ENCODE results near the gene UBE2N.
"Not testable (repeated sequence)": the region's sequence is repeated elsewhere in the genome, so short reads cannot be mapped to it uniquely, and the experiment has no call there.

Gene UBE2N

GRCh38 chr12:93413064-93413463 is 28.7 kb downstream of the UBE2N start:
- peaks cover 7% of the 10 kb centered on the region for H3K36me3 ChIP-seq (ENCODE audit: control insufficient read depth, insufficient read depth, low read length)
- 94 to 95% methylated on average over 3 of the region's 3 CpGs for WGBS, 2 experiments
- H3K4me1 ChIP-seq (ENCODE audit: control insufficient read depth, insufficient read depth, low read length), result no peaks in the 10 kb centered on the region
- no peak overlapping the region for H3K4me3 ChIP-seq (ENCODE audit: insufficient read depth, low read depth, low read length)
- no peak overlapping the region for H3K27ac ChIP-seq (ENCODE audit: insufficient read depth, low read depth, low read length, poor library complexity, severe bottlenecking)
- H3K27me3 ChIP-seq (ENCODE audit: control insufficient read depth, insufficient read depth, low read length, poor library complexity, severe bottlenecking), result no peaks in the 10 kb centered on the region
- no peaks in the 10 kb centered on the region for H3K9me3 ChIP-seq (ENCODE audit: control insufficient read depth, low read length)

- not testable (repeated sequence) for H3K4me3 ChIP-seq (ENCODE audit: insufficient read depth, low read depth, low read length); H3K9me3 ChIP-seq (ENCODE audit: control insufficient read depth, low read length); H3K36me3 ChIP-seq (ENCODE audit: control insufficient read depth, insufficient read depth, low read length); H3K27ac ChIP-seq (ENCODE audit: insufficient read depth, low read depth, low read length, poor library complexity, severe bottlenecking); H3K27me3 ChIP-seq (ENCODE audit: control insufficient read depth, insufficient read depth, low read length, poor library complexity, severe bottlenecking); H3K4me1 ChIP-seq (ENCODE audit: control insufficient read depth, insufficient read depth, low read length)
- WGBS, 2 experiments, result 92 to 96% methylated on average over 6 to 8 of the region's 8 CpGs
Observed at GRCh38 chr12:93412396-93412795, 29.4 kb downstream of the UBE2N start.

GRCh38 chr12:93411060-93411459 is 30.7 kb downstream of the UBE2N start:
- H3K4me3 ChIP-seq (ENCODE audit: insufficient read depth, low read depth, low read length); H3K4me1 ChIP-seq (ENCODE audit: control insufficient read depth, insufficient read depth, low read length); H3K27ac ChIP-seq (ENCODE audit: insufficient read depth, low read depth, low read length, poor library complexity, severe bottlenecking); H3K9me3 ChIP-seq (ENCODE audit: control insufficient read depth, low read length); H3K36me3 ChIP-seq (ENCODE audit: control insufficient read depth, insufficient read depth, low read length); H3K27me3 ChIP-seq (ENCODE audit: control insufficient read depth, insufficient read depth, low read length, poor library complexity, severe bottlenecking): not testable (repeated sequence)
- WGBS, 2 experiments, result 97% methylated on average over 6 of the region's 6 CpGs

GRCh38 chr12:93409343-93410187 is 32.2 kb downstream of the UBE2N start:
- H3K27ac ChIP-seq (ENCODE audit: insufficient read depth, low read depth, low read length, poor library complexity, severe bottlenecking); H3K9me3 ChIP-seq (ENCODE audit: control insufficient read depth, low read length): not testable (repeated sequence)
- 89 to 100% methylated on average over 2 to 4 of the region's 4 CpGs for WGBS, 2 experiments

GRCh38 chr12:93408813-93409212 is 32.9 kb downstream of the UBE2N start:
- no peak overlapping the region for H3K4me3 ChIP-seq (ENCODE audit: insufficient read depth, low read depth, low read length)

More at GRCh38 chr12:93409343-93410187, 32.2 kb downstream of the UBE2N start:
- not testable (repeated sequence) for H3K4me1 ChIP-seq (ENCODE audit: control insufficient read depth, insufficient read depth, low read length); H3K27me3 ChIP-seq (ENCODE audit: control insufficient read depth, insufficient read depth, low read length, poor library complexity, severe bottlenecking); H3K4me3 ChIP-seq (ENCODE audit: insufficient read depth, low read depth, low read length); H3K36me3 ChIP-seq (ENCODE audit: control insufficient read depth, insufficient read depth, low read length)

GRCh38 chr12:93407963-93408283 is 33.8 kb downstream of the UBE2N start:
- no peaks in the 10 kb centered on the region for H3K4me1 ChIP-seq (ENCODE audit: control insufficient read depth, insufficient read depth, low read length)
- peaks cover 7% of the 10 kb centered on the region for H3K36me3 ChIP-seq (ENCODE audit: control insufficient read depth, insufficient read depth, low read length)
- 94 to 100% methylated on average over 2 of the region's 2 CpGs for WGBS, 2 experiments

More at GRCh38 chr12:93408813-93409212, 32.9 kb downstream of the UBE2N start:
- H3K36me3 ChIP-seq (ENCODE audit: control insufficient read depth, insufficient read depth, low read length), result peaks cover 7% of the 10 kb centered on the region
- no peaks in the 10 kb centered on the region for H3K4me1 ChIP-seq (ENCODE audit: control insufficient read depth, insufficient read depth, low read length)
- H3K9me3 ChIP-seq (ENCODE audit: control insufficient read depth, low read length), result no peaks in the 10 kb centered on the region
- no peak overlapping the region for H3K27ac ChIP-seq (ENCODE audit: insufficient read depth, low read depth, low read length, poor library complexity, severe bottlenecking)
- H3K27me3 ChIP-seq (ENCODE audit: control insufficient read depth, insufficient read depth, low read length, poor library complexity, severe bottlenecking), result no peaks in the 10 kb centered on the region

GRCh38 chr12:93407054-93407962 is 34.4 kb downstream of the UBE2N start:
- 84 to 90% methylated on average over 6 of the region's 6 CpGs for WGBS, 2 experiments
- H3K27me3 ChIP-seq (ENCODE audit: control insufficient read depth, insufficient read depth, low read length, poor library complexity, severe bottlenecking), result no peaks in the 10 kb centered on the region
- H3K4me1 ChIP-seq (ENCODE audit: control insufficient read depth, insufficient read depth, low read length), result no peaks in the 10 kb centered on the region
- no peak overlapping the region for H3K4me3 ChIP-seq (ENCODE audit: insufficient read depth, low read depth, low read length)
- H3K9me3 ChIP-seq (ENCODE audit: control insufficient read depth, low read length), result no peaks in the 10 kb centered on the region
- H3K36me3 ChIP-seq (ENCODE audit: control insufficient read depth, insufficient read depth, low read length), result peaks cover 7% of the 10 kb centered on the region
- no peak overlapping the region for H3K27ac ChIP-seq (ENCODE audit: insufficient read depth, low read depth, low read length, poor library complexity, severe bottlenecking)

More at GRCh38 chr12:93407963-93408283, 33.8 kb downstream of the UBE2N start:
- Histone ChIP-seq H3K27ac (ENCODE audit: insufficient read depth, low read depth, low read length, poor library complexity, severe bottlenecking) (no peak overlapping the region), H3K4me3 (ENCODE audit: insufficient read depth, low read depth, low read length) (no peak overlapping the region), H3K9me3 (ENCODE audit: control insufficient read depth, low read length) (no peaks in the 10 kb centered on the region), H3K27me3 (ENCODE audit: control insufficient read depth, insufficient read depth, low read length, poor library complexity, severe bottlenecking) (no peaks in the 10 kb centered on the region)

GRCh38 chr12:93404961-93405849 is 36.5 kb downstream of the UBE2N start:
- Histone ChIP-seq H3K36me3 (ENCODE audit: control insufficient read depth, insufficient read depth, low read length) (peaks cover 6% of the 10 kb centered on the region), H3K27ac (ENCODE audit: insufficient read depth, low read depth, low read length, poor library complexity, severe bottlenecking) (no peak overlapping the region), H3K9me3 (ENCODE audit: control insufficient read depth, low read length) (no peaks in the 10 kb centered on the region), H3K27me3 (ENCODE audit: control insufficient read depth, insufficient read depth, low read length, poor library complexity, severe bottlenecking) (no peaks in the 10 kb centered on the region), H3K4me1 (ENCODE audit: control insufficient read depth, insufficient read depth, low read length) (no peaks in the 10 kb centered on the region), H3K4me3 (ENCODE audit: insufficient read depth, low read depth, low read length) (no peak overlapping the region)
- whole genome bisulfite sequencing, 2 experiments, result 96 to 97% methylated on average over 4 of the region's 6 CpGs

GRCh38 chr12:93403988-93404803 is 37.6 kb downstream of the UBE2N start:
- no peaks in the 10 kb centered on the region for H3K36me3 ChIP-seq (ENCODE audit: control insufficient read depth, insufficient read depth, low read length)
- H3K27ac ChIP-seq (ENCODE audit: insufficient read depth, low read depth, low read length, poor library complexity, severe bottlenecking), result no peak overlapping the region
- WGBS, 2 experiments, result 96 to 97% methylated on average over 6 to 7 of the region's 7 CpGs
- H3K9me3 ChIP-seq (ENCODE audit: control insufficient read depth, low read length), result no peaks in the 10 kb centered on the region
- H3K4me3 ChIP-seq (ENCODE audit: insufficient read depth, low read depth, low read length), result no peak overlapping the region
- H3K27me3 ChIP-seq (ENCODE audit: control insufficient read depth, insufficient read depth, low read length, poor library complexity, severe bottlenecking), result no peaks in the 10 kb centered on the region
- H3K4me1 ChIP-seq (ENCODE audit: control insufficient read depth, insufficient read depth, low read length), result no peaks in the 10 kb centered on the region
